Activated CD8-positive, alpha-beta memory T cell treated with anti-CD3 and anti-CD28 coated beads, Interleukin-2, amount 50 U/mL, for 1 hour (primary cell): ENCODE data around the gene MAP4K1.
A peak's percentile ranks its signal among the peaks of the same experiment; 100 is the strongest.
"Not testable (repeated sequence)": the region's sequence is repeated elsewhere in the genome, so short reads cannot be mapped to it uniquely, and the experiment has no call there.

Experiments
- DNase-seq: peaks from one replicate; pipeline ENCODE4 v3.0.0-alpha.2; 2020; ENCODE audit errors: extremely low read depth

MAP4K1 gene

GRCh38 chr19:38650911-38651584, 33.3 kb upstream of the MAP4K1 start:
- no peak for DNase-seq

GRCh38 chr19:38650172-38650775, 32.5 kb upstream of the MAP4K1 start:
- DNase-seq: no peak

- no peak for DNase-seq
These were observed 31.8 kb upstream of the MAP4K1 start for GRCh38 chr19:38649305-38650171.

- DNase-seq: no peak
These were observed 31.1 kb upstream of the MAP4K1 start for GRCh38 chr19:38648769-38649304.

- no peak for DNase-seq
These were observed 30.4 kb upstream of the MAP4K1 start for GRCh38 chr19:38647966-38648768.

GRCh38 chr19:38647368-38647965, 29.7 kb upstream of the MAP4K1 start, which contains the start of gene ACTN4:
ACTN4 (plus strand) TSS chr19:38647649; CDS start chr19:38647746, 97 bp downstream.
- DNase-seq: peak; percentile 93

- no peak for DNase-seq
These were observed 27.0 kb upstream of the MAP4K1 start for GRCh38 chr19:38644719-38645118.

GRCh38 chr19:38642176-38642575, 24.4 kb upstream of the MAP4K1 start:
- no peak for DNase-seq

- no peak for DNase-seq
These were observed 22.6 kb upstream of the MAP4K1 start for GRCh38 chr19:38640368-38640767.

GRCh38 chr19:38639679-38640078, 21.9 kb upstream of the MAP4K1 start:
- no peak for DNase-seq

GRCh38 chr19:38638461-38638860, 20.7 kb upstream of the MAP4K1 start:
- DNase-seq: no peak

- DNase-seq: no peak
These were observed 18.0 kb upstream of the MAP4K1 start for GRCh38 chr19:38635483-38636399.

GRCh38 chr19:38634757-38635482, 17.2 kb upstream of the MAP4K1 start:
- DNase-seq: no peak

- DNase-seq: no peak
These were observed 14.9 kb upstream of the MAP4K1 start for GRCh38 chr19:38632476-38633213.

GRCh38 chr19:38631811-38632475, 14.2 kb upstream of the MAP4K1 start:
- DNase-seq: not testable (repeated sequence)

- not testable (repeated sequence) for DNase-seq
These were observed 13.5 kb upstream of the MAP4K1 start for GRCh38 chr19:38631301-38631700.

GRCh38 chr19:38629568-38629967, 11.8 kb upstream of the MAP4K1 start:
- DNase-seq: no peak

- DNase-seq: no peak
These were observed 8.6 kb upstream of the MAP4K1 start for GRCh38 chr19:38626401-38626800.
